GM19099 (cell line): ENCODE measurements around the gene ZNF222.

Source experiments
- POLR2A ChIP-seq: IDR thresholded peaks from 3 replicates; pipeline ENCODE4 v1.6.1; 2011; ENCODE audit warnings: low read depth; ENCODE audit not compliant: insufficient read length; ENCODE audit errors: extremely low read depth

The ZNF222 gene

DNA sequence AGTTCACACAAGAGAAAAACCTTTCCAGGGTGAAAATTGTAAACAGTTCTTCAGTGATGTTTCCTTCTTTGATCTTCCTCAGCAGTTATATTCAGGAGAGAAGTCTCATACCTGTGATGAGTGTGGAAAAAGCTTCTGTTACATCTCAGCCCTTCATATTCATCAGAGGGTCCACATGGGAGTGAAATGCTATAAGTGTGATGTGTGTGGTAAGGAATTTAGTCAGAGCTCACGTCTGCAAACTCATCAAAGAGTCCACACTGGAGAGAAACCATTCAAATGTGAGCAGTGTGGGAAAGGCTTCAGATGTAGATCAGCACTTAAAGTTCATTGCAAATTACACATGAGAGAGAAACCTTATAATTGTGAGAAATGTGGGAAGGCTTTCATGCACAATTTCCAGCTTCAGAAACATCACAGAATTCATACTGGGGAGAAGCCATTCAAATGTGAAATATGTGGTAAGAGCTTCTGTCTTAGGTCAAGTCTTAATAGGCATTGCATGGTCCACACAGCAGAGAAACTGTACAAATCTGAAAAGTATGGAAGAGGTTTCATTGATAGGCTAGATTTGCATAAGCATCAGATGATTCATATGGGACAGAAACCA lies 6.9 kb downstream of the ZNF222 start:
- no peak for TF ChIP-seq POLR2A

- TF ChIP-seq POLR2A, result no peak
These were observed 17.0 kb downstream of the ZNF222 start for GRCh38 chr19:44042147-44042546.

- TF ChIP-seq POLR2A, result no peak
These were observed 25.8 kb downstream of the ZNF222 start for GRCh38 chr19:44050740-44051649.

DNA sequence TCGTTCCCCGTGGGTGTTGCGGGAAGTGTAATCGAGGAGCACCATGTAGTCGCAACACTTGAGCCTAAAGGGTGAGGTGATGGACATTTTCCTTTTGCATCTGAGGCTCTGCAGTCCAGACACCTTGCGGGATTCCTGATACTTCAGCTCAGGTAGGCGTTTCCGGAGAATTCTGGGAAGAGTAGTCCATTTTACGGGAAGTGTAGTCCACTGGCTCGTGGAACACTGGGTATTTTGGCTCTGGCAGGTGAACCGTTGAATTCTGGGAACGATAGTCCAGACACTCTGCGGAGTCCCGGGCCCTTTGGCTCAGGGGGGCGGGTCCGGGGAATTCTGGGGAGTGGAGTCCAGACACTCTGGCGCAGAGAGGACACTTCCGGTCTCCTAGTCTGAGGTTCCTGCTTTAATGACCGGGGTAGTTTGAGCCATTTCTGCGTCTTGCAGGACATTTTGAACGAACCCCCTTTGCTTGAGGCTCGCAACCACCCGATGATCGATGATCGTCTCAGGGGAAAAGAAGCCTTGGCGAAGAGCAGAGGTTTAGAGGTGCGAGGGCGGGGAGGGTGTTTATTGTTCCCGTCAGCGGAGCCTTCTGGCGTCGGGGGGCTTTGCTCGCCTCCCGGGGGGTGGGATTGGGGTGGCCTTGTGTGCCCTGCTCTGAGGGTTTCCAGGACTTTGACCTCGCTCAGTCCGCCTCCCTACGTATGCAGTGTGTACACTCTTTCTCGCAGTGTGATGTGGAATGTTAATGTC lies 26.6 kb downstream of the ZNF222 start, which contains the start of gene ZNF223:
Gene ZNF223 (plus strand): TSS at position 387 of the 753 bp plus-strand sequence. CDS start 3,141 bp downstream, outside the sequence.
- peak; percentile 47 for TF ChIP-seq POLR2A

DNA sequence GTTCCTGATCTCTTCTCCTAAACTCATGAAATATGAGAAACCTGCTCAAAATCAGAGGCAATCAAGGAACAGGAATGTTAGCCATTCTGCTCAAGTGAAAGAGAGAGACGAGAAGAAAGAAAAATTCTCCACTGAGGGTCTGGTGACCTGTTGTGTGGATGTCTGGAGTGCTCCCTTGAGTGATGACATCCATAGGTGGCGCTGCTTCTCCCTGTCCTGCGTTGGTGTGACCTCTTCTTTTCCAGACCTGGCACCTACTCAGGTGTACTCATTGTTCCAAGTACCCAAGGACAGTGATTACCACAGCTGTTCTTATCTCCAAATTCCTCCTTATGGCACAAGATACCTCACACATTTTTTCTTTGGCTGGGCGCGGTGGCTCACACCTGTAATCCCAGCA lies 30.7 kb downstream of the ZNF222 start:
- TF ChIP-seq POLR2A, result no peak

- no peak for TF ChIP-seq POLR2A
These were observed 34.0 kb downstream of the ZNF222 start for GRCh38 chr19:44059229-44059628.

GRCh38 chr19:44061038-44061437 lies 35.9 kb downstream of the ZNF222 start:
- no peak for TF ChIP-seq POLR2A

- TF ChIP-seq POLR2A, result no peak
These were observed 41.1 kb downstream of the ZNF222 start for GRCh38 chr19:44066305-44066704.

DNA sequence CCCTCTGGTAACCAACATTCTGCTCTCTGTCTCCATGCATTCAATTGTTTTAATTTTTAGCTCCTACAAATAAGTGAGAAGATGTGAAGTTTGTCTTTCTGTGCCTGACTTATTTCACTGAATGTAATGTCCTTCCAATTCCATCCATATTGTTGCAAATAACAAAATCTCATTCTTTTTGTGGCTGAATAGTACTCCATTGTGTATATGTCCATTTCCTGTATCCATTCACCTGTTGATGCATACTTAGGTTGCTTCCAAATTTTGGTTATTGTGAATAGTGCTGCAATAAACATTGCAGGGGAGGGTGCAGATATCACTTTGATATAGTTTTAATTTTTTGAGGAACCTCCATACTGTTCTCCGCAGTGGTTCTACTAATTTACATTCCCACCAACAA lies 44.2 kb downstream of the ZNF222 start:
- no peak for TF ChIP-seq POLR2A

DNA sequence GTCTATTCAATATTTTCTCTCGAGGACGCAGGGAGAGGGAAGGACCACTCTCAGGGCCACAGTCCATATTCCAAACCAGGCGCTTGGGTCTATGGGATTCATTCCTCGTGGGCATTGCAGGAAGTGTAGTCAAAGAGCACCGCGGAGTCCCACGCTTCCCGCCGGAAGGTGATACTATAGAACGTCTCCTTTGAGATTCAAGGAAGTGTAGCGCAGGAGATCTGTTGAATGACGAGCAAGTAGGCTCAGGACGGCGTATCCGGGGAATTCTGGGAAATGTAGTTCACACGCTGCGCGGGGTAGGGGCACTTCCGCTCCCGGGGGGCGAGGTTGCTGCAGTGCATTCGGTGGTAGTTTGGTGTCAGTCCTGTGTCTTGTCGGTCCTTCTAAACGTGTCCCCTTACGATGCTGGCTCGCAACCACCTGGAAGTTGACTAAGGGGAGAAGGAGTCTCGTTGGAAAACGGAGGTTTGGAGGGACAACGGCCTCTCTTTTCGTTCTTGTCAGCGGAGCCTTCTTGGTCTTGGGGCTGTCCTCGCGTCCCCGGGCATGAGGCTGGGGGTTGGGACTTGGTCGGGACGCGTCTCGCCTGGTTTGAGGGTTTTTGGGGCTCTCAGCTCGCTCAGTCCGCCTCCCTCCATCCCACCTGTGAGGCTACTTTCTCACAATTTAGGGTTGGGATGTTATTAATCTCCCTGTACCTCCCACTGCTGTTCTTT lies 46.8 kb downstream of the ZNF222 start, which contains the start of gene ZNF284:
Gene ZNF284 (plus strand): TSS at position 336 of the 719 bp plus-strand sequence. CDS start 4,231 bp downstream, outside the sequence.
- peak; percentile 71 for TF ChIP-seq POLR2A

- TF ChIP-seq POLR2A, result no peak
These were observed 47.6 kb downstream of the ZNF222 start for GRCh38 chr19:44072543-44073401.

GRCh38 chr19:44076325-44076724 lies 51.1 kb downstream of the ZNF222 start:
- no peak for TF ChIP-seq POLR2A
